ENCODE data around the gene SKIDA1.
A peak's percentile ranks its signal among the peaks of the same experiment; 100 is the strongest.

Gene SKIDA1

GRCh38 chr10:21528236-21529031, 3.0 kb upstream of the SKIDA1 start:
- Histone ChIP-seq H3K27me3 (ENCODE audit: insufficient read depth, low read length) (no peaks in the 10 kb centered on the region), H2AFZ (ENCODE audit: low read length) (no peak overlapping the region), H3K9me3 (ENCODE audit: low read length) (no peaks in the 10 kb centered on the region), H3K9ac (ENCODE audit: low read length) (no peak overlapping the region), H3K27ac (ENCODE audit: low read depth, low read length, poor library complexity, severe bottlenecking) (no peak overlapping the region), H3K4me2 (ENCODE audit: low read length) (no peak overlapping the region), H4K20me1 (ENCODE audit: insufficient read depth, low read length) (no peaks in the 10 kb centered on the region), H3K36me3 (ENCODE audit: insufficient read depth, low read length) (no peaks in the 10 kb centered on the region), H3F3A (ENCODE audit: insufficient read depth, low read length) (0 out of 2 replicates have a peak, but pooled peaks cover 2% of the 10 kb centered on the region), H3K4me3 (ENCODE audit: low read depth, low read length, poor library complexity, severe bottlenecking) (no peak overlapping the region), H3K9me2 (ENCODE audit: low read depth, low read length) (no peaks in the 10 kb centered on the region), H3K4me1 (ENCODE audit: insufficient read depth, low read length, severe bottlenecking) (peaks cover 48% of the 10 kb centered on the region), H3K79me2 (ENCODE audit: insufficient read depth, low read length) (no peaks in the 10 kb centered on the region)
- no peak for TF ChIP-seq EZH2 (IDR thresholded peaks at IDR 0.05; ENCODE audit: borderline replicate concordance, low read length)
- TF ChIP-seq CTCF (IDR thresholded peaks at IDR 0.05; ENCODE audit: low read length), result no peak

GRCh38 chr10:21527598-21528235, 2.2 kb upstream of the SKIDA1 start:
- Histone ChIP-seq H3K9me2 (ENCODE audit: low read depth, low read length) (no peaks in the 10 kb centered on the region), H3K4me2 (ENCODE audit: low read length) (peak overlapping the region; percentile 75), H3K4me1 (ENCODE audit: insufficient read depth, low read length, severe bottlenecking) (peaks cover 41% of the 10 kb centered on the region)

More at GRCh38 chr10:21527598-21528235, 2.2 kb upstream of the SKIDA1 start:
- no peaks in the 10 kb centered on the region for H3K79me2 ChIP-seq (ENCODE audit: insufficient read depth, low read length)
- no peaks in the 10 kb centered on the region for H3K36me3 ChIP-seq (ENCODE audit: insufficient read depth, low read length)
- peak overlapping the region; percentile 65 for H3K9ac ChIP-seq (ENCODE audit: low read length)
- TF ChIP-seq EZH2 (IDR thresholded peaks at IDR 0.05; ENCODE audit: borderline replicate concordance, low read length) (no peak), CTCF (IDR thresholded peaks at IDR 0.05; ENCODE audit: low read length) (no peak)
- no peaks in the 10 kb centered on the region for H3K9me3 ChIP-seq (ENCODE audit: low read length)
- H3K27ac ChIP-seq (ENCODE audit: low read depth, low read length, poor library complexity, severe bottlenecking), result no peak overlapping the region
- H4K20me1 ChIP-seq (ENCODE audit: insufficient read depth, low read length), result no peaks in the 10 kb centered on the region
- peak overlapping the region; percentile 62 for H3K4me3 ChIP-seq (ENCODE audit: low read depth, low read length, poor library complexity, severe bottlenecking)
- H3K27me3 ChIP-seq (ENCODE audit: insufficient read depth, low read length), result no peaks in the 10 kb centered on the region
- 0 out of 2 replicates have a peak, but pooled peaks cover 2% of the 10 kb centered on the region for H3F3A ChIP-seq (ENCODE audit: insufficient read depth, low read length)
- H2AFZ ChIP-seq (ENCODE audit: low read length), result no peak overlapping the region
